SK-N-SH (cell line): ENCODE measurements around the gene AKAP6.

Source experiments
- EP300 ChIP-seq, 2 experiments: IDR thresholded peaks; 2 replicates each; pipeline versions ENCODE4 v1.4.0 to v1.6.1; 2012; ENCODE audit warnings: borderline replicate concordance in 1 of 2, low read depth in 1 of 2, low read length in 1 of 2
- FOXJ3 ChIP-seq: sonication (generic); formaldehyde crosslinking; IDR thresholded peaks from 2 replicates; pipeline ENCODE4 v1.5.1; 2020; ENCODE audit warnings: mild to moderate bottlenecking, missing genetic modification reagents
- POLR2AphosphoS5 ChIP-seq: IDR thresholded peaks from 2 replicates; pipeline ENCODE4 v1.6.1; 2012; ENCODE audit warnings: low read depth, low read length
- SMC3 ChIP-seq: IDR thresholded peaks from 2 replicates; pipeline ENCODE4 v1.6.1; 2012; ENCODE audit warnings: low read depth, low read length, improper control_type of control experiment
- TAF1 ChIP-seq: IDR thresholded peaks from 2 replicates; pipeline ENCODE4 v1.6.1; 2012; ENCODE audit warnings: low read depth, mild to moderate bottlenecking, low read length, moderate library complexity, borderline replicate concordance

GRCh38 chr14:32545506-32546210 lies 216.6 kb downstream of the AKAP6 start:
- no peak for TF ChIP-seq SMC3
- no peak for TF ChIP-seq FOXJ3
- no peak for TF ChIP-seq TAF1
- no peak for TF ChIP-seq EP300 (IDR thresholded peaks at IDR 0.05; ENCODE audit: borderline replicate concordance in 1 of 2, low read depth in 1 of 2, low read length in 1 of 2)
- no peak for TF ChIP-seq POLR2AphosphoS5
